Endothelial cell of umbilical vein (primary cell): Measurements from ENCODE around the gene TSR3.

ENCODE experiments used
- POLR2A ChIP-seq: IDR thresholded peaks from 2 replicates; pipeline ENCODE4 v1.6.1; 2012; ENCODE audit warnings: low read depth, mild to moderate bottlenecking, control low read depth, low read length
- POLR2AphosphoS5 ChIP-seq: IDR thresholded peaks from 2 replicates; pipeline ENCODE4 v1.6.1; 2012; ENCODE audit warnings: low read depth, mild to moderate bottlenecking, control low read depth, low read length, moderate library complexity; ENCODE audit not compliant: insufficient read depth
- TF ChIP-seq, protein P1 (sequence below), 2 donors: IDR thresholded peaks; 1 replicate in 1 of 2; 2 replicates in 1 of 2; pipeline ENCODE4 v1.5.1; 2011; ENCODE audit warnings: low read length in 2 of 2, mild to moderate bottlenecking in 2 of 2, moderate library complexity in 2 of 2, control low read depth in 1 of 2, inconsistent platforms in 1 of 2, low read depth in 1 of 2; ENCODE audit not compliant: insufficient read depth in 1 of 2; ENCODE audit errors: extremely low read depth in 1 of 2

DNA sequence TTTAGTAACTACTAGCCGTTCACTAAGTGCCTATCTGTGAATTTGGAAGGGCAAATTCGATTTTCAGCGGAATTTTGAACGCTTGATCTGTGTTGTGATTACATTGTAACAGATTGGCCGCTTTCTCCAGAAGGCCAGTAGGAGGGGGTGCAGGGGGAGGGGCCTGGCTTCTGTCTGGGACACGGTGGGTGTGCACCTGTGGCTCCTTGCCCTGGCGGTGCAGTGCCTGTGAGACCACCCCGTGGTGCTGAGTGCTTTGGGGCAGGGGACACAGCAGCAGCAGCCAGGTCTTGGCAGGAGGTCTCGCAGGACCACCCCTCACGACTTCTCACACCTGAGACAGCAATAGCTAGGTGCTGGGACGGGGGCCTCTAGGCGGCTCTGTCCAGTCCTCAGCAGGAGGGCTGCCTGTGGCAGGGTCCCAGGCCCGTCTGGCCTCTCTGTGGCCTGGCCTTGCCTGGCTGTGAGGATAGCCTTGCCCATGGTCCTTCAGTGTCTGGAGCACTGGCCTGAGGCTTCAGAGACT lies 40.4 kb downstream of the TSR3 start:
- TF ChIP-seq, protein P1, sequence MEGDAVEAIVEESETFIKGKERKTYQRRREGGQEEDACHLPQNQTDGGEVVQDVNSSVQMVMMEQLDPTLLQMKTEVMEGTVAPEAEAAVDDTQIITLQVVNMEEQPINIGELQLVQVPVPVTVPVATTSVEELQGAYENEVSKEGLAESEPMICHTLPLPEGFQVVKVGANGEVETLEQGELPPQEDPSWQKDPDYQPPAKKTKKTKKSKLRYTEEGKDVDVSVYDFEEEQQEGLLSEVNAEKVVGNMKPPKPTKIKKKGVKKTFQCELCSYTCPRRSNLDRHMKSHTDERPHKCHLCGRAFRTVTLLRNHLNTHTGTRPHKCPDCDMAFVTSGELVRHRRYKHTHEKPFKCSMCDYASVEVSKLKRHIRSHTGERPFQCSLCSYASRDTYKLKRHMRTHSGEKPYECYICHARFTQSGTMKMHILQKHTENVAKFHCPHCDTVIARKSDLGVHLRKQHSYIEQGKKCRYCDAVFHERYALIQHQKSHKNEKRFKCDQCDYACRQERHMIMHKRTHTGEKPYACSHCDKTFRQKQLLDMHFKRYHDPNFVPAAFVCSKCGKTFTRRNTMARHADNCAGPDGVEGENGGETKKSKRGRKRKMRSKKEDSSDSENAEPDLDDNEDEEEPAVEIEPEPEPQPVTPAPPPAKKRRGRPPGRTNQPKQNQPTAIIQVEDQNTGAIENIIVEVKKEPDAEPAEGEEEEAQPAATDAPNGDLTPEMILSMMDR (IDR thresholded peaks at IDR 0.05; ENCODE audit: extremely low read depth in 1 of 2, insufficient read depth in 1 of 2, low read depth in 1 of 2, low read length in 2 of 2), result no peak
- TF ChIP-seq POLR2AphosphoS5 (no peak), POLR2A (no peak)
